Skeletal muscle tissue (tissue), 4 donors: ENCODE data around the gene SLC25A6. TPM values are rescaled to one million over a fixed set of nuclear protein-coding genes. Genes with fewer than 3 reads are reported as not detected.

ENCODE experiments used
- H3K27ac ChIP-seq: one replicate; pipeline ENCODE4 v1.7.0; 2013; ENCODE audit warnings: mild to moderate bottlenecking, low read depth, low read length, inconsistent platforms
- H3K27me3 ChIP-seq, 3 donors: one replicate each; pipeline ENCODE4 v1.7.0; 2013; ENCODE audit warnings: low read length in 3 of 3; ENCODE audit not compliant: control insufficient read depth in 3 of 3, insufficient read depth in 3 of 3
- H3K36me3 ChIP-seq, 3 donors: one replicate each; pipeline ENCODE4 v1.7.0; 2013; ENCODE audit warnings: low read length in 3 of 3; ENCODE audit not compliant: control insufficient read depth in 3 of 3, insufficient read depth in 3 of 3
- H3K4me1 ChIP-seq, 3 donors: one replicate each; pipeline ENCODE4 v1.7.0; 2013; ENCODE audit warnings: low read length in 3 of 3, mild to moderate bottlenecking in 3 of 3; ENCODE audit not compliant: control insufficient read depth in 3 of 3, insufficient read depth in 3 of 3
- H3K4me3 ChIP-seq, 3 donors: one replicate each; pipeline ENCODE4 v1.7.0; 2013; ENCODE audit warnings: low read length in 3 of 3
- H3K9ac ChIP-seq, 3 donors: one replicate each; pipeline ENCODE4 v1.7.0; 2013; ENCODE audit warnings: low read length in 3 of 3, mild to moderate bottlenecking in 3 of 3, moderate library complexity in 2 of 3, low read depth in 1 of 3
- H3K9me3 ChIP-seq, 3 donors: one replicate each; pipeline ENCODE4 v1.7.0; 2013; ENCODE audit warnings: low read length in 3 of 3; ENCODE audit not compliant: control insufficient read depth in 3 of 3
- total RNA-seq: library from RNA; depleted of rRNA; stranded (reverse); fragments of >200 nt; gene quantifications from one replicate; pipeline ENCODE4 v1.2.3, GENCODE V29; 2014
- donor health status: Osteomylitis.

Gene SLC25A6
- total RNA-seq, 1 donor from 2014 or later = 185 TPM

GRCh38 chrX:1392376-1393068, 609 bp upstream of the SLC25A6 start:
- Histone ChIP-seq H3K36me3 (peaks cover 25 to 37% (median 28%) of the 10 kb centered on the region in 3 donors), H3K4me1 (peaks cover 45 to 67% (median 46%) of the 10 kb centered on the region in 3 donors), H3K27me3 (no peaks in the 10 kb centered on the region)

DNA sequence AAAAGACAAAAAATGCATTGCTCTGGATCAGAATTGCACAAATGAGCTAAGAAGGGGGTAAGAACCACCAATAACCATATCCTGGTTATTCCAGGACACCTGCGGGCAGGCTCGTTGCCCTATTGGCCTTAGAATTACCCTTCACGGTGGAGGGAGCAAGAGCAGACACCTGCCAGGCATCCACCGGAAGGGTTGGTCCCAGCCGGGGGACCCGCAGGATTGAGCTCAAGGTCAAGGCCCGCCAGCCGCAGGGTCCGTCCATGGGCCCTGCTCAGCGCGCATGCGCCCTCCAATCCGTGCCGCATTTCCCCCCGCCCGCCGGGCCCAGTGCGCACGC, 575 bp downstream of the SLC25A6 start:
- peaks cover 45 to 72% (median 48%) of the 10 kb centered on the region in 3 donors for H3K4me1 ChIP-seq

More at GRCh38 chrX:1392376-1393068, 609 bp upstream of the SLC25A6 start:
- Histone ChIP-seq H3K4me3 (peak overlapping the region; percentile 86 to 88 (median 86)), H3K9ac (peak overlapping the region; percentile 91 to 100 (median 94)), H3K9me3 (no peaks in the 10 kb centered on the region), H3K27ac (peak overlapping the region; percentile 99)

GRCh38 chrX:1390621-1391369, 1.1 kb downstream of the SLC25A6 start:
- H3K9ac ChIP-seq = peak overlapping the region; percentile 99 to 100 (median 100)
- no peaks in the 10 kb centered on the region for H3K9me3 ChIP-seq
- H3K27me3 ChIP-seq = no peaks in the 10 kb centered on the region
- H3K27ac ChIP-seq = peak overlapping the region; percentile 99
- peaks cover 42 to 52% (median 45%) of the 10 kb centered on the region in 3 donors for H3K36me3 ChIP-seq
- peaks cover 45 to 69% (median 48%) of the 10 kb centered on the region in 3 donors for H3K4me1 ChIP-seq
- H3K4me3 ChIP-seq = peak overlapping the region; percentile 99 to 100 (median 100)

More for the DNA sequence above, 575 bp downstream of the SLC25A6 start:
- Histone ChIP-seq H3K27ac (peak overlapping the region; percentile 99), H3K4me3 (peak overlapping the region; percentile 99 to 100 (median 100)), H3K27me3 (no peaks in the 10 kb centered on the region), H3K9me3 (no peaks in the 10 kb centered on the region), H3K36me3 (peaks cover 37 to 47% (median 39%) of the 10 kb centered on the region in 3 donors), H3K9ac (peak overlapping the region; percentile 99 to 100 (median 100))

DNA sequence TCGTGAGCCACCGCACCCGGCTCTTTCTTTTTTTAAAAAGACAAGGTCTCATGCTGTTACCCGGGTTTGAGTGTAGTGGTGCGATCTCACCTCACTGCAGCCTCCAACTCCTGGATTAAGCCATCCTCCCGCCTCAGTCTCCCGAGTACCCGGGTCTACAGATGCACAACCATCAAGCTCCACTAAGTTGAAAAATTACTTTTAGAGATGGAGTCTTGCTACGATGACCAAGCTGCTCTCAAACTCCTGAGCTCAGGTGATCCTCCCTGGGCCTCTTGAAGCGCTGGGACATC, 2.0 kb downstream of the SLC25A6 start:
- no peak overlapping the region for H3K27ac ChIP-seq
- H3K9me3 ChIP-seq = no peaks in the 10 kb centered on the region
- peak overlapping the region in 1 of 3 donors; percentile 3 for H3K9ac ChIP-seq
- no peaks in the 10 kb centered on the region for H3K27me3 ChIP-seq
- peaks cover 45 to 61% (median 45%) of the 10 kb centered on the region in 3 donors for H3K4me1 ChIP-seq
- H3K36me3 ChIP-seq = peaks cover 51 to 58% (median 53%) of the 10 kb centered on the region in 3 donors
- peak overlapping the region in 1 of 3 donors; percentile 38 for H3K4me3 ChIP-seq

- H3K36me3 ChIP-seq = peaks cover 56 to 63% (median 58%) of the 10 kb centered on the region in 3 donors
- H3K4me3 ChIP-seq = no peak overlapping the region
- no peak overlapping the region for H3K9ac ChIP-seq
- H3K27me3 ChIP-seq = no peaks in the 10 kb centered on the region
- no peaks in the 10 kb centered on the region for H3K9me3 ChIP-seq
- H3K4me1 ChIP-seq = peaks cover 43 to 56% (median 45%) of the 10 kb centered on the region in 3 donors
- no peak overlapping the region for H3K27ac ChIP-seq
Measured at GRCh38 chrX:1389181-1389992, 2.5 kb downstream of the SLC25A6 start.

DNA sequence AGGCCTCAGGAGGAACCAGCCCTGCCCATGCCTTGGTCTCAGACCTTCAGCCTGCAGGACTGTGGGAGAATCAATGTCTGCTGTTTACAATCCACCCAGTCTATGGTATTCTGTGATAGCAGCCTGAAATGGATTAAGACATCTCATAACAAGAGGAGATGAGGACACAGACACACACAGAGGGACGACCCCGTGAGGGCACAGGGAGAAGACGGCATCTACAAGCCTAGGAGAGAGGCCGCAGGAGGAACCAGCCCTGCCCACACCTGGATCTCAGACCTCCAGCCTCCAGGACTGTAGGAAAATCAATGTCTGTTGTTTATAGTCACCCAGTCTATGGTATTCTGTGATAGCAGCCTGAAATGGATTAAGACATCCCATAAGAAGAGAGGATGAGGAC, 3.3 kb downstream of the SLC25A6 start:
- Histone ChIP-seq H3K36me3 (peaks cover 56 to 63% (median 58%) of the 10 kb centered on the region in 3 donors), H3K27me3 (no peaks in the 10 kb centered on the region), H3K4me3 (no peak overlapping the region), H3K9me3 (no peaks in the 10 kb centered on the region), H3K9ac (peak overlapping the region in 1 of 3 donors; percentile 50), H3K4me1 (peaks cover 37 to 50% (median 40%) of the 10 kb centered on the region in 3 donors), H3K27ac (no peak overlapping the region)

DNA sequence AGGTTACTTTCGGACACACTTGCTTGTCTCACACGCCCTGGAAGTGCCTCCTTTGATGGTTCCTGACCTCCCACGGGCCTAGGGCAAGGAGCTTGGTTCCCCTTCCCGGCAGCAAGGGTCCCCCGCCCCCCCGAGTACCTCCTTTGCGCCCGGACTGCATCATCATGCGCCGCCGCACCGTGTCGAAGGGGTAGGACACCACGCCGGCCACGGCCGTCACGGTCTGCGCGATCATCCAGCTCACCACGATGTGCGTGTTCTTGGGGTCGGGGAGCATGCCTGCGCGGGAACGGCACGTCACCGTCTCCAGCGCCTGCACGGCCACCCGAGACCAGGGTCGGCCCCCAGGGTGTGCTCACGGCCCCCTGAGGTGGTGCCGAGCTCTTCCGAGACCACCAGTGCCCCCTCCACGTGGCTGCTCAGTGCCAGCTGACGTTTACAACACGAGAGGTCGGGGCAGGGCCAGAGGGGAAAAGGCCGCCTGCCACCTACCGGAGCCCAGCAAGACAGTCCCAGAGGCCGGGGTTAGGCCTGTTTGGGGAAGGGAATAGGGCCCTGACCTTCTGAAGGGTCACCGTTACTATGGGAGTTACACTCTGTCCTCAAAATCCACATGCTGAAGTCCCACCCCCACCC, 4.7 kb downstream of the SLC25A6 start:
- Histone ChIP-seq H3K9me3 (no peaks in the 10 kb centered on the region), H3K4me1 (peaks cover 30 to 44% (median 39%) of the 10 kb centered on the region in 3 donors), H3K27ac (no peak overlapping the region), H3K27me3 (no peaks in the 10 kb centered on the region), H3K36me3 (peaks cover 60 to 66% (median 63%) of the 10 kb centered on the region in 3 donors), H3K9ac (peak overlapping the region in 1 of 3 donors; percentile 11), H3K4me3 (no peak overlapping the region)

- Histone ChIP-seq H3K4me3 (no peak overlapping the region), H3K9ac (no peak overlapping the region), H3K27ac (no peak overlapping the region), H3K27me3 (no peaks in the 10 kb centered on the region), H3K36me3 (peaks cover 60 to 64% (median 63%) of the 10 kb centered on the region in 3 donors), H3K4me1 (peaks cover 30 to 44% (median 39%) of the 10 kb centered on the region in 3 donors), H3K9me3 (no peaks in the 10 kb centered on the region)
Measured at GRCh38 chrX:1386338-1387127, 5.4 kb downstream of the SLC25A6 start.
